HG02571 (cell line): ENCODE data around the gene RNF169.
"Not testable (repeated sequence)": the region's sequence is repeated elsewhere in the genome, so short reads cannot be mapped to it uniquely, and the experiment has no call there.

Experiments
- ATAC-seq: cut with Tn5 transposase; IDR thresholded peaks from one replicate; pipeline ENCODE4 v1.9.1; 2021; ENCODE audit warnings: mild to moderate bottlenecking, moderate library complexity; ENCODE audit not compliant: unreplicated experiment

The RNF169 gene

DNA sequence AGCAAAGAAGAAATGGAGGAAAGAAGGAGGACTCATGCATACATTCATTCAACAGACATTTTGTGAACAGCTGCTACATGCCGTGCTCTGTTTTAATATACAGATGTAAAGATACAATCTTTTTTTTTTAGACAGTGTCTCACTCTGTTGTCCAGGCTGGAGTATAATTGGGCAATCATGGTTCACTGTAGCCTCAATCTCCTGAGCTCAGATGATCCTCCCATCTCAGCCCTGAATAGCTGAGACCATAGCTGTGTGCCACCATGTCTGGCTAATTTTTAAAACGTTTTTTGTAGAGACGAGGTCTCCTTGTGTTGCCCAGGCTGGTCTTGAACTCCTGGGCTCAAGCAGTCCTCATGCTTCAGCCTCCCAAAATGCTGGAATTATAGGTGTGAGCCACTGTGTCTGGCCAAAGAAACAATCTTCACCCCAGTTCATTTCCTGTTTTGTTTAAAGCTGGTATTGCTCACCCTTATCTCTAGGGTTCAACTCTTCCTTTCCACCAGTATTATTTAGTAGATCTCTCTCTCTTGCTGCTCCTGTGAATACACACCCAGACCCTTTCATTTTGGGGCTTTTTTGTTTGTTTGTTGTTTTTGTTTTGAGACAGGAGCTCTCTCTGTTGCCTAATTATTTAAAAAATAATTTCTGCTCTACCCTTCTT is 69.8 kb downstream of the RNF169 start:
- no peak for ATAC-seq

DNA sequence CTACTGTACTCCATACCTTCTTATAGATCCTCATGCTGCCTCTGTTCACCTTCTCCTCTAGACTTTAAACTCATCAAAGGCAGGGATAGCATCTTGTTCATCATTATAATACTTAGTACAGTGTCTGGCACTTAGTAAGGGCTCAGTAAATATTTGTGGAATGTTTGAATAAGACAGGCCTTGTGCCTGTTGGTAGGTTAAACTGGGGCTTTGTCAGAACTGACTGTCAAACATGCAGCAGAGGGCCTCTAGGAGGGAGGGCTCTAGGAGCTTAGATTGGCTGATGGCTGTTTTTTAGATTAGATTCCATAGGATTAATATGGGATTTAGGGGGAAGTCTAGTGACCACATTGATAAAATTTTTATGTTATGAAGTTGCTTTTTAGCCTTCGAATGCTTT is 70.8 kb downstream of the RNF169 start:
- ATAC-seq, result no peak

DNA sequence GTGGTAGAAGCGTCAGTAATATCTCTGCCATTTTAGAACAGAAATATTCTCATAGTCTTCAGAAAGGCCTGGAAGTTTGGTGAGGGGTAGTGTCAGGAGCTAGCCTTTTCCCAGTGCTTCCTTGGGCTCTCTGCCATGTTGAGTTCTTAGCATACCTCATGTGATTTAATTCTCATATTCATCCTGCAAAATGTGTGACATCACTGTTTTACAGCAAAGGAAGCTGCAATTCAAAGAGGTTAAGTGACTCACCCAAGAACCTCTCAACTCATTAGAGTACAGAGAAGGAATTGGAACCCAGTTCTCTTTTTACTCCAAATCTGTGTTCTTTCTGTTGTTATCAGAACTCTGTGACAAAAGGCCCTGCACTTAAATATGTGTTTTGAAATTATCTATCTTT is 72.1 kb downstream of the RNF169 start:
- ATAC-seq, result no peak

DNA sequence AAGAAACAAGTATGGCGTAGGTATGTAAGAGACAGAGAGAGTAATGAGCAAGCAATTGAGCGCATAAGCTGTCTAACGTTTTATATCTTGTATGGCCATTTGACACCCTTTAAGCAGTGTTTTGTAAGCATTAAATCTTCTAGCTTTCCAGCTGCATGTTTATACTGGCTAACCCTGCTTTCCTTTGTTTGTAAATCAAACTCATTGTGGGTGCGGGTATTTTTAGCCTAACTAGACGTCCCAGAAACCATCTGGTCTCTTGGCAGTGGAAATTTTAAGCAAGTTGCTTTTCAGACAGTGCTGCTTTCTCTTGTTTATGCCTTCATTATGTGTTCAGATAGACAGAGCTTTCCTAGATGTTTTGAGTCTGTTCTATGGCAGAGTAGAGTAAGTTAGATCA is 73.5 kb downstream of the RNF169 start:
- no peak for ATAC-seq

DNA sequence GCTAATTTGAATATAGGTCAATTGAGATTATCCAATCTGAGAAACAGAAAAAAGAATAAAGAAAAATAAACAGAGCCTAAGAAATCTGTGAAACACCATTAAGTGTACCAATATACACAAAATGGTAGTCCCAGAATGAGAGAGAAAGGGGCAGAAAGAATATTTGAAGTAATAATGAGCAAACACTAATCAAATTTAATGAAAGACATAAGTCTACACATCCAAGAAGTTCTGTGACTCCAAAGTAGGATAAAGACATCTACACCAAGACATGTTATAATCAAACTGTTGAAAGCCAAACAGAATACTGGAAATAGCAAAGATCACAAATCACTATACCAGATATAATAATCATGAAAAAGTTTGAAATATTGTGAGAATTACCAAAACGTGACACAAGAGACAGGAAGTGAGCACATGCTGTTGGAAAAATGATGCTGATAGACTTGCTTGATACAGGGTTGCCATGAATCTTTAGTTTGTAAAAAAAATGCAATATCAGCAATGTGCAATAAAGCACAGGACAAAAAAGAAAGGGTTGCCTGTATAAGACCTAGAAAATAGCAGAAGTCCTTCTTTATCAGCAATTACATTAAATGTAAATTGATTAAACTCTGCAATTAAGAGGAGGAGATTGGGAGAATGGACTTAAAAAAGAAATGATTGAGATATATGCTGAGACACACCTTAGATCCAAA is 75.8 kb downstream of the RNF169 start:
- no peak for ATAC-seq

DNA sequence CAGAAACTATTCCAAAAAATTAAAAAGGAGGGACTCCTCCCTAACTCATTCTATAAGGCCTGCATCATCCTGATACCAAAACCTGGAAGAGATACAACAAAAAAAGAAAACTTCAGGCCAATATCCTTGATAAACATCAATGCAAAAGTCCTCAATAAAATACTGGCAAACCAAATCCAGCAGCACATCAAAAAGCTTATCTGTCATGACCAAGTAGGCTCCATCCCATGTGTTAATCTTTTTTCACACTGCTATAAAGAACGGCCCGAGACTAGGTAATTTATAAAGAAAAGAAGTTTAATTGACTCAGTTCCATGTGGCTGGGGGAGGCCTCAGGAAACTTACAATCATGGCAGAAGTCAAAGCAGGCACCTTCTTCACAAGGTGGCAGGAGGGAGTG is 76.9 kb downstream of the RNF169 start:
- ATAC-seq, result not testable (repeated sequence)

DNA sequence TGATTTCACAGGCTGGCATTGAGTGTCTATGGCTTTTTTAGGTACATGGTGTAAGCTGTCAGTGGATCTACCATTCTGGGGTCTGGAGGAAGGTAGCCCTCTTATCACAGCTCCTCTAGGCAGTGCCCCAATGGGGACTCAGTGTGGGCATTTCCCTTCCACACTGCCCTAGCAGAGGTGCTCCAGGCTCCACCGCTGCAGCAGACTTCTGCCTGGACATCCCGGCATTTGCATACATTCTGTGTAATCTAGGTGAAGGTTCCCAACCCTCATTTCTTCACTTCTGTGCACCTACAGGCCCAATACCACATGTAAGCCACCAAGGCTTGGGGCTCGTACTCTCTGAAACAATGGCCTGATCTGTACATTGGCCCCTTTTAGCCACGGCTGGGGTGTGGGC is 78.3 kb downstream of the RNF169 start:
- ATAC-seq, result no peak

DNA sequence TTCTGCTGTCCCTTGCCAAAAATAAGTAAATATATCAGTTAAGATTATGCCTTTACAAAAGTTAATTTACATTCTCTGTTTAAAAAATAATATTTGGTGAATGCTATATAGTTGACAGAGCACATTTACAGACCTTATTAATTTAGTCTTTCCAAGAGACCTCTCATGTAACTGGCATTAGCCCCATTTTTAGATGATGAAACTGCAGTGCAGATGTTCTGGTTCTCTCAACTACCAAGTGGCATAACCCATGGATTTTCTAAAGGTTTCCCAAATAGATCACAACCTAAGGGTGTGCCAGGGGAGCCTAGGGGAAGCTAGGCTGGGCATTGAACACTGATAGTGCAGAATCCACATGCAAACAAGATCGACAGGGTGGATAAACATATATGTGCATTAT is 88.5 kb downstream of the RNF169 start:
- no peak for ATAC-seq

DNA sequence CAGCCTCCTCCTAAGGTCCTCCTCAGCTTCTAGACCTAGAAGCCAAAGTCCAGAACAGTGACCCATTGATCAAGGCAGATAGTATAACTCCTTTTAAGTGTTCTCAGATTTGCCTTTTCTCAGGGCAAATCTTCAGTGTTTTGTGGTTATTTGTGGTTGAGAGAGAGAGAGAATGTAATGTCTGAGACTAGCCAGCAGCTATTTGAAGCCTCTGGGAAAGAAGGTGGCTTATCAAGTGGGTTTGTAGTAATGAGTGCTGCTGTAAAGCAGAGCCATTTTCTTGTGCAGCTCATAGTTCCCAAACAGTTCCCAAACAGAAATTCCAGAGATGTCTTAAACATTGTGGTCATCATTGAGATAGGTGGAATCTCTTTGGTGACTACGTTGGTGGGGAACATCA is 89.5 kb downstream of the RNF169 start:
- no peak for ATAC-seq

DNA sequence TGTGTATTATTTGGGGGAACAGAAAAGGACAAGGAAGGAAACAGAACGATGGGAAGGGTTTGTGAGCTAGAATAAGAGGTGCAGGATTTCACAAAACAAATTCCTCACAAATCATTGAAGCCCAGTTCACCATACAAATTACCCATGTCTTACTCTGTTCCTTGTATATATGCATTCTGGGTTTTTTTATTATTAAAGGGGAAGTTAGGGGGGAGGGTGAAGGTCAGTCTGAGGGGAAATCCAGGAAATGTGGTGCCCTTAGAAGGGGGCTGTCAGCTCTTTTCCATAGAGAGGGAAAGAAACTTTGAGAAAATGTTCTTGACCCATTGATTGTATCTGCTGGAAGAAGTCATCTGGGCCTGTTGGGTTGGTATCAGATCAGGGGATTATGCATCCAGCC is 90.8 kb downstream of the RNF169 start:
- no peak for ATAC-seq

DNA sequence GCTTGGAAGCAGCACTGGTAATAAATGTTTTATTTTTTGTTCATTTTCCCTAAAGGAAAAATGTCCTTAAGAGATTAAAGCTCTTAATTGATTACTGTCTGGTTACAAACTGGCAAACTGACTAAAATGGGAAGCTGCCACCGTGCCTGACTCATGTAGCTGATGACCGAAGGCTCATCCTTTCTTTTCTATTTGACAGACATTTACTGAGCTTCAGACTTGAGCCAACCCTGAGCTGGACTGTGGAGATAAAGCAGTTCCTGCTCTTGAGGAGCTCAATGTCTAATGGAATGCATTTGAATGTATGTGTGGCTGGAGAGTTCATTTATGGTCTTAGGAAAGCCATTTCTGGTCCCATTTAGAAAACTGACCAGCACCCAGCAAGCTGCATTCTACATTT is 91.3 kb downstream of the RNF169 start:
- ATAC-seq, result no peak

DNA sequence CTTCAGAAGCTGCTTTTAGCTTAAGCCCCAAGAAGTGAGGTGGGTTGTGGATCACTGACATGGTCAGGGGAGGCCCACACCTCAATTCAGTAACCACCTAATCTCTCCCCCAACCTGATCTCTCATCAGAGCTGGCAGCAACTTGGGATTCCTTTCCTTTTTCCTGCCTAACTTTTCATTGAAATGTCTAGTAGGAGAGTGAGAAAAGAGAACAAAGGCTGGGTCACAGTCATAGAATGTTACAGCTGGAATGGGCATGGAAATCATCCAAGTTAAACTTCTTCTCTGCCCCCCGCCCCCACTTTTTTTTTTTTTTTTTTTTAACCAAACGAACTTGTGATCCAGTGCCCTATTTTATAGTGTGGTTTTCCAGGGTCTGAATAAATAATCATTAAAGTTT is 91.8 kb downstream of the RNF169 start:
- no peak for ATAC-seq

DNA sequence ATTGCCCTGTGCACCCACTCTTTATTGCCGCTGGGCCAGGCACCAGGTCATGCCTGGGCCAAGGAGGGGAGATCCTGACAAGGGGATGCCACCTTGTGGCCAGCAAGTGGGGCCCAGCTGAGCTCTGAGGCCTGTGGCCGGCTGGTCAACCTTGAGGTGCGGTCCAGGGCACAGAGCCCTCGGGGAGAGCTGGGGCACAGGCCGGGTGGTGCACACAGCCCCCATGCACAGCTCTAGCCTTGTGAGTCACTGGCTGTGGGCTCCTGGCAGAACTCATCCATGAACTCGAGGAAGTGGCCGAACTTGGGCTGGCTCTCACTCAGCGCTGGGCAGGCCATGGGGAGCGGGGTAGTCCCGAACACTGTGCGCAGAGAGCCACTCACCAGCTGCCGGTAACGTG is 94.3 kb downstream of the RNF169 start:
- no peak for ATAC-seq

DNA sequence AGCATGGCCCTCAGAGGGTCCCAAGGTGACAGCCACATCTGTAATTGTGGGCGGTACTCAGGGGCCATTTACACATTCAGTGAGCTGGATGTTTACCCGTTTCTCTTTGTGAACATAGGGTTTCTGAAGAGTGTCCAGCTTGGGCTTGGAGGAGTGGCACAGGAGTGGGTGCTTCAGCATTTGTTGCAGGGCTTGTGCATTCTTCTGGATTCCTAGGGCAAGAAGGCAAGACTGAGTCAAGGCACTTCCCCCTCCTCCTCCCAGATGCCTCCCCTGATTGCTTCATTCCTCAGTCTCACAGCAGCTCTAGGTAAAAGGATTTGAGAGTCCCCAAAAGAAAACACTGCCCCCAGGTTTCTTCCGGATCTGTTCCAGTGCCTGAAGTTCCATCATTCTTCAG is 95.4 kb downstream of the RNF169 start:
- ATAC-seq, result no peak

DNA sequence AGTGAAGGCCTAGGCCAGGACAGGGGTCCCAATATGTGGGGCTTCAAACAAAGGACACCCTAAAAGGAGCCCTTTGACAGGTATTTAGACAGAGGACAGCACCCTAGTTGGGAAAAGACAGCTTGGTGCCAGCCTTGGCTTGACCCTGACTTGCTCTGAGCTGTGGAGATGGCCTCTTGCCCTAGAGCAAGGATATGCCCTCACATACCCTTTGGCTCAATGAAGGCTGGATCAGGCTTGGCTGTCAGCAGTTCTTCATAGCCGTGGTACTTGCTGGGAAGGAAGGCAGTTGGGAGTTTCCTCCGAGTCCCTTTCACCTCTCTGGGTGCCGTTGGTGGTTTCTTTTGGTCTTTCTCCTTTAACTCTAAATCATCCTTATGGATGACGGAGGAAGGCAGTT is 96.2 kb downstream of the RNF169 start:
- no peak for ATAC-seq

DNA sequence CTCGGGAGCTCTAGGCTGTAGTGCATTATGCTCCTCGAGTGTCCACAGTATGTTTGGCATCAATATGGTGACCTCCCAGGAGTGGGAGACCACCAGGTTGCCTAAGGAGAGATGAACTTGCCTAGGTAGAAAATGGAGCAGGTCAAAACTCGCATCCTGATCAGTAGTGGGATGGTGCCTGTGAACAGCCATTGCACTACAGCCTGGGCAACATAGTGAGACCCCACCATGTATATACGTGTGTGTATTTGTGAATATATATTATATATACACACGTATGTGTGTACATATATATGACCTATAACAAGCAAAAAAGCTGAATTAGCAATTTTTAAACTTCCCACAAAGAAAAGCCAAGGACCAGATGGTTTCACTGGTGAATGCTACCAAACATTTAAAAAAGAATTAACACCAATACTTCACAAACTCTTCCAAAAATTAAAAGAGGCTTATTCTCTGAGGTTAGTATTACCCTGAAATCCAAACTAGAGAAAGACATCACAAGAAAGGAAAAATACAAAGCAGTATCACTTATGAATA is 97.4 kb downstream of the RNF169 start:
- ATAC-seq, result no peak

DNA sequence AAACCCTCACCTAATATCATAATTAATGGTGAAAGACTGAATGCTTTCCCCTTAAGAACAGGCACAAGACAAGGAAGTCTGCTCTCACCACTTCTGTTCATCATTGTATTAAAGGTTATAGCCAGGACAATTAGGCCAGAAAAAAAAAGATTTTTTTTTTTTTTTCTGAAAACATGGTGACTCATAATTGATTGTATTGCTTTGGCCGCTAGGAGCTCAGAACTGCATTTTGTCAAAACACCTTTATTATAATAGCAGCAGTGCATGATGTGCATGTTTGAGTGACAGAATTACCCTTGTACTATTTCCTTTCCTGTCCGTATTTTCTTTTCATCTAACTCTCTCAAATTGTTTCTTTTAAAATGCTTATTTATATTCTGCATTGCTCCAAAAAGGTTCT is 98.1 kb downstream of the RNF169 start:
- no peak for ATAC-seq

DNA sequence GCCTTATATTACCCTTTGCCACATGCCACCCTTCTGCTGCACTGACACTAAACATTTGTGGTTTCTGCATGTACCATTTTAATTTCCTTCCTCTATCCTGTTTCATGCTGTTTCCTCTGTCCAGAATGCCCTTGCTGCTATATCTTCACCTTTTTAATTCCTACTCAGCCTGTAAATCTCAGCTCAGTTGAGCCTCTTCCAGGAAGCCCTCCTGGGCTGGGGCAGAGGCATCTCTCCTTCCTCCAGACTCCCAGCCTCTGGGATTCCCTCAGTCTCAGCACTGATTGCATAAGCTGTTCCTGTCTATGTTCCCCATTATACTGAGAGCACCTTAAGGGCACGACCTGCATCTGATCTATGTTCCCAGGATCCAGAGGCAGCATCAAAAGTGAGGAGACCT is 98.7 kb downstream of the RNF169 start:
- ATAC-seq, result no peak

DNA sequence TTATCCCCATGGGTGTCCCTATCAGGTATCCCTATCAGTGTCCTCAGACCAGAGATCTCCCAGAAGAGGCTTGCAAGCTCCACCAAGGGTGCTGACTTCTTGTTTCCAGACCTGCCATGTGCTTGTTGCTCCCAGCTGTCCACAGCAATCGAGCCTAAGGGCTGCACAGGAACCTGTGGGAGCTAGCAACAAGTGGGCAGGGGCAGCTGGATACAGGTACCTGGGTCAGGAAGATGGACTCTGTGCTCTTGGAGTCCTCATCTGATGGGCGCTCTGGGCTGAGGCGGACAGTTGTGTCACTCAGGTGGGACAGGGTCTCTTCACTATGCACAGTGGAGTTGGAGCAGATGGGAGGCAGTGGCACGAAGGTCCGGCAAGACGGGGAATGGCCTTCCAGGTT is 99.2 kb downstream of the RNF169 start:
- ATAC-seq, result no peak

DNA sequence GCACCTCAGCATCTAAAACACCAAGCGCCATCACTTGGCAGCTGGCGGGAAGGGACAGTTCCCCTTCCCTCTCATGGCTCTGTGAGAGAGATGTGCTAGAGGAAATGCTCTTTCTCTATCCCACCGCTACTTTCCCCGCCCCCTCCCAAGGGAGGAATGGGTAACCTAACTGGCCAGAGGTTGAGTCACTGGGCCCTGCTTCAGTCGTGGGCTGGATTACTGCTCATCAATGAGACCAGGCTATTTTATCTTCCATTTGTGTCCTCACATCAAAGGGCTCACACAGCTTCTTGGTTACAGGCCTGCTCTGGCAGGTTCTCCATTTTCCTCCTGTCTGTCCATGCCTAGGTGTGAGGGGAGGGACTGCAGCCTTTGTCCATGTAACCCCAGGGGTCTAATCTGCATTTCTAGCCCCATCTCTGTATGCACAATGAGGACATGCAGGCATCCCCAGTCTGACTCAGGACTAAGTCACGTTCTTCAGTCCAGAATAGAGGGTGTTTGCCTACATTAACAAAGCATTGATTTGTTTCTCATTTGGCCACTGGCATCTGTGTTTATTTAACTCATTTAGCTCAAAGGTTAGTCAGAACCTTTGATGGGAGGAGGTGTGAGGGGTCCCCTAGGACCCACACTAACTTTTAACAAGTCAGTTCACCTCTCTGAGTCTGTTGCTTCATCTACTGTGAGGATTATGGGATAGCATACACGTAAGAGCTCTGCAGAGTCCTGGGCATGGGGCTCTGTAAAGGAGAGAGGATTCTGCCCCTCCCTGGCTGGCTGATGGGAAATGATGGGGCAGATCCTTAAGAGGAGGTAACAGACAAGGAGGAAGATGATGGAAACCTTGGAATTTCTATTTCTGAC is 101.1 kb downstream of the RNF169 start:
- ATAC-seq, result no peak

DNA sequence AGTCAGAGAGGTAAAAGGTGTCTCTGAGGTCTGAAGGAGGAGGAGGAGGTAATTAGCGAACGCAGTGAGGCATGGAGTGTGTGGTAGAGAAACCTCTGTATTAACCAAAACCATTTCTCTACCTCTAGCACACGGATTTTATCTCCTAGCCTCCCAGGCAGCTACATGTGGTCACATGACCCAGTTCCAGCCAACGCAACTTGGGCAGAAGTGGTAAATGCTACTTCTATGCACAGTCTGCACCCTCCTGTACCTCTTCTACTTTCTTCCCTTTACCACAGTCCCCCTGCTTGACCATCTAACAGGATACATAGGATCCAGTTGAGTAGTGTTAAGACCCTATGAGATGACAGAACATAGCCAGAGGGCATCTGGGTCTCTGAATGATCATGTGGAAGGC is 104.6 kb downstream of the RNF169 start:
- ATAC-seq, result no peak

DNA sequence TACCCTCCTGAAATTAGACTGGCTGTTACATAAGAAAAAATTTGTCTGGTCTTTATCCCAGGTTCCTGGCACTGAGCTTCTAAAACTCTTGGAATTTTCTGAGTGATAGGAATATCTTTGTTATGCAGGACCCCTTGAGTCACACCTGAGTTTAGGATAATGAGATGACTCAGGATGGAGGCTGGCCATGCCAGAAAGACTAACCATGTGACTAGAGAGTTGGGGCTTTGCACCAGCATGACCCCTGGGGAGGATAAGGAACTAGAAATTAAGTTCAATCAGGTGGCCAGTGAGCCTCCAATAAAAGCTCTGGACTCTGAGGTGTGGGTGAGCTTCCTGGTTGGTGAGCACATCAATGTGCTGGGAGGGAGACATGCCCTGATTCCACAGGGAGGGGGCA is 112.1 kb downstream of the RNF169 start:
- ATAC-seq, result no peak
